Esophagus squamous epithelium (tissue), 4 donors: ENCODE measurements around the gene WFS1.

Experiments
- POLR2A ChIP-seq, 4 donors: fragments of 450-650 bp; IDR thresholded peaks; one replicate each; pipeline ENCODE4 v1.6.1; 2017; ENCODE audit warnings: antibody characterized with exemption in 4 of 4, mild to moderate bottlenecking in 4 of 4, moderate library complexity in 3 of 4
- TF ChIP-seq, protein P1 (sequence below), 6 experiments: fragments of 450-650 bp in 4 of 6; fragments of 200-600 bp in 2 of 6; sonication (generic) in 2 of 6; IDR thresholded peaks; one replicate each; pipeline ENCODE4 v1.5.1; 2016 to 2019; ENCODE audit warnings: antibody characterized with exemption in 6 of 6, mild to moderate bottlenecking in 4 of 6, moderate library complexity in 4 of 6

GRCh38 chr4:6324461-6324998 lies 54.9 kb downstream of the WFS1 start:
- TF ChIP-seq, protein P1, sequence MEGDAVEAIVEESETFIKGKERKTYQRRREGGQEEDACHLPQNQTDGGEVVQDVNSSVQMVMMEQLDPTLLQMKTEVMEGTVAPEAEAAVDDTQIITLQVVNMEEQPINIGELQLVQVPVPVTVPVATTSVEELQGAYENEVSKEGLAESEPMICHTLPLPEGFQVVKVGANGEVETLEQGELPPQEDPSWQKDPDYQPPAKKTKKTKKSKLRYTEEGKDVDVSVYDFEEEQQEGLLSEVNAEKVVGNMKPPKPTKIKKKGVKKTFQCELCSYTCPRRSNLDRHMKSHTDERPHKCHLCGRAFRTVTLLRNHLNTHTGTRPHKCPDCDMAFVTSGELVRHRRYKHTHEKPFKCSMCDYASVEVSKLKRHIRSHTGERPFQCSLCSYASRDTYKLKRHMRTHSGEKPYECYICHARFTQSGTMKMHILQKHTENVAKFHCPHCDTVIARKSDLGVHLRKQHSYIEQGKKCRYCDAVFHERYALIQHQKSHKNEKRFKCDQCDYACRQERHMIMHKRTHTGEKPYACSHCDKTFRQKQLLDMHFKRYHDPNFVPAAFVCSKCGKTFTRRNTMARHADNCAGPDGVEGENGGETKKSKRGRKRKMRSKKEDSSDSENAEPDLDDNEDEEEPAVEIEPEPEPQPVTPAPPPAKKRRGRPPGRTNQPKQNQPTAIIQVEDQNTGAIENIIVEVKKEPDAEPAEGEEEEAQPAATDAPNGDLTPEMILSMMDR (IDR thresholded peaks at IDR 0.05) = no peak
- no peak for TF ChIP-seq POLR2A (IDR thresholded peaks at IDR 0.05)
